Measurements from ENCODE around the gene PHLDA1.

GRCh38 chr12:76047060-76047459 lies 15.5 kb upstream of the PHLDA1 start:
- TF ChIP-seq, protein P1, sequence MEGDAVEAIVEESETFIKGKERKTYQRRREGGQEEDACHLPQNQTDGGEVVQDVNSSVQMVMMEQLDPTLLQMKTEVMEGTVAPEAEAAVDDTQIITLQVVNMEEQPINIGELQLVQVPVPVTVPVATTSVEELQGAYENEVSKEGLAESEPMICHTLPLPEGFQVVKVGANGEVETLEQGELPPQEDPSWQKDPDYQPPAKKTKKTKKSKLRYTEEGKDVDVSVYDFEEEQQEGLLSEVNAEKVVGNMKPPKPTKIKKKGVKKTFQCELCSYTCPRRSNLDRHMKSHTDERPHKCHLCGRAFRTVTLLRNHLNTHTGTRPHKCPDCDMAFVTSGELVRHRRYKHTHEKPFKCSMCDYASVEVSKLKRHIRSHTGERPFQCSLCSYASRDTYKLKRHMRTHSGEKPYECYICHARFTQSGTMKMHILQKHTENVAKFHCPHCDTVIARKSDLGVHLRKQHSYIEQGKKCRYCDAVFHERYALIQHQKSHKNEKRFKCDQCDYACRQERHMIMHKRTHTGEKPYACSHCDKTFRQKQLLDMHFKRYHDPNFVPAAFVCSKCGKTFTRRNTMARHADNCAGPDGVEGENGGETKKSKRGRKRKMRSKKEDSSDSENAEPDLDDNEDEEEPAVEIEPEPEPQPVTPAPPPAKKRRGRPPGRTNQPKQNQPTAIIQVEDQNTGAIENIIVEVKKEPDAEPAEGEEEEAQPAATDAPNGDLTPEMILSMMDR (IDR thresholded peaks at IDR 0.05), result no peak
- no peak for TF ChIP-seq POLR2A (IDR thresholded peaks at IDR 0.05)
